HCT116 (cell line): Measurements from ENCODE around the gene EHD1. TPM values are rescaled to one million over a fixed set of nuclear protein-coding genes. Genes with fewer than 3 reads are reported as not detected.

Experiments used
- ATAC-seq: fragments of 200-7000 bp; cut with Tn5 transposase; 2 replicates; pipeline ENCODE4 v1.9.1; 2020; ENCODE audit warnings: mild to moderate bottlenecking, moderate library complexity
- BruUV-seq: library from RNA; stranded (reverse); fragments of 400-500 nt; replicated peaks from 2 replicates; lab custom pipeline; 2021; lab: Mats Ljungman, UMichigan
- CTCF ChIA-PET: fragments of 300-600 bp; sonication (Branson Sonifier 250); formaldehyde crosslinking; loops from one replicate; lab custom pipeline; 2021; ENCODE audit warnings: antibody characterized with exemption; lab: Charles Lee
- POLR2A ChIA-PET: fragments of 300-600, 350-600 bp; sonication (Branson Sonifier 250); formaldehyde crosslinking; loops from one replicate; lab custom pipeline; 2021; ENCODE audit warnings: antibody characterized with exemption; lab: Charles Lee
- RAD21 ChIA-PET, 2 experiments: fragments of 300-600 bp; sonication (Branson Sonifier 250); formaldehyde crosslinking; loops; one replicate each; lab custom pipeline; 2023; ENCODE audit warnings: low total read pairs in 2 of 2; ENCODE audit not compliant: uncharacterized antibody in 2 of 2, unreplicated experiment in 2 of 2, low non-redundant PET in 1 of 2; lab: Charles Lee
- DNase-seq: peaks from one replicate; pipeline ENCODE4 v3.0.0-alpha.2; 2010; ENCODE audit warnings: low read depth, low spot score
- H2AFZ ChIP-seq: fragments of 200-600 bp; shearing (Covaris generic), sonication (generic); 2 replicates; pipeline ENCODE4 v1.6.1; 2017; ENCODE audit warnings: low read depth, mixed run types, mixed read lengths, antibody characterized with exemption, low read length; ENCODE audit not compliant: poor library complexity, severe bottlenecking
- H3K27ac ChIP-seq: 2 replicates; pipeline ENCODE4 v1.5.1; 2012; ENCODE audit warnings: low read depth, low read length
- H3K27me3 ChIP-seq: fragments of 200-600 bp; sonication (generic); 2 replicates; pipeline ENCODE4 v1.6.1; 2016; ENCODE audit warnings: mixed run types, low read length, mixed read lengths; ENCODE audit not compliant: insufficient read depth
- H3K36me3 ChIP-seq, 2 experiments: fragments of 200-500 bp in 1 of 2; fragments of 200-600 bp in 1 of 2; sonication (Bioruptor generic) in 1 of 2; sonication (generic) in 1 of 2; 2 replicates each; pipeline versions ENCODE4 v1.5.1 to v1.6.1; 2014 to 2016; ENCODE audit warnings: low read length in 2 of 2, inconsistent platforms in 1 of 2, mixed read lengths in 1 of 2, mixed run types in 1 of 2; ENCODE audit not compliant: insufficient read depth in 2 of 2, control insufficient read depth in 1 of 2
- H3K4me1 ChIP-seq, 2 experiments: fragments of 200-600 bp in 1 of 2; sonication (generic) in 1 of 2; 2 replicates each; pipeline versions ENCODE4 v1.5.1 to v1.6.1; 2012 to 2017; ENCODE audit warnings: low read length in 2 of 2, inconsistent platforms in 1 of 2, mild to moderate bottlenecking in 1 of 2, mixed read lengths in 1 of 2, mixed run types in 1 of 2, moderate library complexity in 1 of 2; ENCODE audit not compliant: insufficient read depth in 2 of 2, control insufficient read depth in 1 of 2
- H3K4me2 ChIP-seq: fragments of 200-600 bp; sonication (generic); 2 replicates; pipeline ENCODE4 v1.6.1; 2017; ENCODE audit warnings: mixed run types, low read length, mixed read lengths
- H3K4me3 ChIP-seq, 2 experiments: fragments of 200-600 bp in 1 of 2; sonication (generic) in 1 of 2; replicated peaks in 1 of 2; 2 replicates each; pipeline ENCODE4 v1.5.1; 2011 to 2016; ENCODE audit warnings: low read length in 2 of 2, control low read depth in 1 of 2, low read depth in 1 of 2, mild to moderate bottlenecking in 1 of 2, mixed read lengths in 1 of 2, mixed run types in 1 of 2
- H3K79me2 ChIP-seq: fragments of 200-600 bp; sonication (generic); 2 replicates; pipeline ENCODE4 v1.6.1; 2017; ENCODE audit warnings: mild to moderate bottlenecking, mixed run types, low read length, moderate library complexity, mixed read lengths; ENCODE audit not compliant: insufficient read depth
- H3K9ac ChIP-seq: fragments of 200-600 bp; sonication (generic); 2 replicates; pipeline ENCODE4 v1.6.1; 2016; ENCODE audit warnings: low read length, mixed read lengths
- H3K9me2 ChIP-seq: fragments of 200-600 bp; sonication (generic), shearing (Covaris generic); 2 replicates; pipeline ENCODE4 v1.6.1; 2017; ENCODE audit warnings: mixed run types, mild to moderate bottlenecking, moderate library complexity; ENCODE audit not compliant: insufficient read depth
- H3K9me3 ChIP-seq, 2 experiments: fragments of 200-500 bp in 1 of 2; fragments of 200-600 bp in 1 of 2; sonication (Bioruptor generic) in 1 of 2; sonication (generic) in 1 of 2; 2 replicates each; pipeline ENCODE4 v1.6.1; 2014 to 2017; ENCODE audit warnings: low read length in 2 of 2, mixed read lengths in 2 of 2, inconsistent platforms in 1 of 2, low read depth in 1 of 2, mild to moderate bottlenecking in 1 of 2, mixed run types in 1 of 2, moderate library complexity in 1 of 2; ENCODE audit not compliant: control insufficient read depth in 1 of 2, insufficient read depth in 1 of 2
- H4K20me1 ChIP-seq: fragments of 200-600 bp; sonication (generic), shearing (Covaris generic); 2 replicates; pipeline ENCODE4 v1.6.1; 2017; ENCODE audit warnings: mixed run types, mild to moderate bottlenecking, moderate library complexity; ENCODE audit not compliant: insufficient read depth
- EGR1 ChIP-seq: IDR thresholded peaks from 2 replicates; pipeline ENCODE4 v1.6.1; 2012; ENCODE audit warnings: low read depth
- ELF1 ChIP-seq: IDR thresholded peaks from 2 replicates; pipeline ENCODE4 v1.6.1; 2012; ENCODE audit warnings: low read depth, borderline replicate concordance
- EZH2phosphoT487 ChIP-seq: fragments of 200-600 bp; IDR thresholded peaks from 2 replicates; pipeline ENCODE4 v1.6.1; 2018; ENCODE audit warnings: antibody characterized with exemption, borderline replicate concordance
- FOSL1 ChIP-seq: IDR thresholded peaks from 2 replicates; pipeline ENCODE4 v1.6.1; 2012; ENCODE audit warnings: low read depth
- JUND ChIP-seq: IDR thresholded peaks from 2 replicates; pipeline ENCODE4 v1.6.1; 2012
- RAD21 ChIP-seq: IDR thresholded peaks from 2 replicates; pipeline ENCODE4 v1.6.1; 2012; ENCODE audit warnings: low read depth, mild to moderate bottlenecking
- SIN3A ChIP-seq: IDR thresholded peaks from 2 replicates; pipeline ENCODE4 v1.6.1; 2012; ENCODE audit warnings: low read depth
- SP1 ChIP-seq: IDR thresholded peaks from 2 replicates; pipeline ENCODE4 v1.6.1; 2012; ENCODE audit warnings: low read depth
- SRF ChIP-seq: IDR thresholded peaks from 2 replicates; pipeline ENCODE4 v1.6.1; 2012; ENCODE audit warnings: low read depth
- intact Hi-C: fragments of 100-400 bp; cut with micrococcal nuclease; formaldehyde crosslinking; loops from 2 replicates; pipeline ENCODE4 v1.10.0; 2022
- total RNA-seq: library from RNA; stranded (reverse); gene quantifications from one replicate; pipeline ENCODE4 v1.2.1, GENCODE V29; 2021; ENCODE audit not compliant: unreplicated experiment
- TF ChIP-seq, protein P1 (sequence below): IDR thresholded peaks from 2 replicates; pipeline ENCODE4 v1.6.1; 2012; ENCODE audit warnings: low read depth
- TF ChIP-seq, protein P2 (sequence below): IDR thresholded peaks from 2 replicates; pipeline ENCODE4 v1.6.1; 2011; ENCODE audit warnings: mild to moderate bottlenecking, low read length, moderate library complexity; ENCODE audit not compliant: insufficient replicate concordance; ENCODE audit errors: extremely low read depth

Gene EHD1
- total RNA-seq, 1 experiment from 2014 or later: 48.1 TPM

DNA sequence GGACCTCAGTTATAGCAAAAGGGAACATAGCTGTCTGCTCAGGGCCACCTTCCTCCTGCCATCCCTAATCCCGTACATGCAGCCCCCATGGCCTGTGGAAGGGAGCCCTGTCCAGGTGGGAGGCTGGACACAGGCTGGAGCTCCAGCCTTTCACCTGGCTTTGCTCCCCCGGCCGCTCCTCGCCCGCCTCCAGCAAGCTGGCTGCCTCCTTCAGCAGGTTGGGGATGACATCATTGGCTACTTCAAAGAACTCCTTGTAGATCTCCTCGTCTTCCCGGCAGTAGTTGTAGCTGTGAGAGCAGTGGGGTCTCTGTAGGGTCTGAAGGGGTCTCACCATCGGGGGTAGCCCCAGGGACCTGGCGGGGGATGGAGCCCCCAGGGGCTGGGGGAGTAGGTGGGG, 72.9 kb downstream of the EHD1 start:
- Histone ChIP-seq H3K4me1 (peaks cover 23 to 34% of the 10 kb centered on the region in 2 experiments), H3K36me3 (peaks cover 5 to 10% of the 10 kb centered on the region in 2 experiments; a peak in 2 of 4 replicates), H4K20me1 (no peaks in the 10 kb centered on the region), H3K27me3 (no peaks in the 10 kb centered on the region), H2AFZ (no peak overlapping the region), H3K4me3 (no peak overlapping the region), H3K27ac (no peak overlapping the region; the same call in 1 of the 2 replicates), H3K9me2 (no peaks in the 10 kb centered on the region), H3K9ac (no peak overlapping the region), H3K79me2 (peaks cover 13% of the 10 kb centered on the region; the same call in 1 of the 2 replicates), H3K9me3 (no peaks in the 10 kb centered on the region), H3K4me2 (no peak overlapping the region)
- RAD21 ChIA-PET: no interaction called here
- ATAC-seq: no peak
- CTCF ChIA-PET: no interaction called here
- intact Hi-C loops: no loop called here
- no peak for TF ChIP-seq FOSL1
- no peak for TF ChIP-seq SRF
- TF ChIP-seq, protein P1, sequence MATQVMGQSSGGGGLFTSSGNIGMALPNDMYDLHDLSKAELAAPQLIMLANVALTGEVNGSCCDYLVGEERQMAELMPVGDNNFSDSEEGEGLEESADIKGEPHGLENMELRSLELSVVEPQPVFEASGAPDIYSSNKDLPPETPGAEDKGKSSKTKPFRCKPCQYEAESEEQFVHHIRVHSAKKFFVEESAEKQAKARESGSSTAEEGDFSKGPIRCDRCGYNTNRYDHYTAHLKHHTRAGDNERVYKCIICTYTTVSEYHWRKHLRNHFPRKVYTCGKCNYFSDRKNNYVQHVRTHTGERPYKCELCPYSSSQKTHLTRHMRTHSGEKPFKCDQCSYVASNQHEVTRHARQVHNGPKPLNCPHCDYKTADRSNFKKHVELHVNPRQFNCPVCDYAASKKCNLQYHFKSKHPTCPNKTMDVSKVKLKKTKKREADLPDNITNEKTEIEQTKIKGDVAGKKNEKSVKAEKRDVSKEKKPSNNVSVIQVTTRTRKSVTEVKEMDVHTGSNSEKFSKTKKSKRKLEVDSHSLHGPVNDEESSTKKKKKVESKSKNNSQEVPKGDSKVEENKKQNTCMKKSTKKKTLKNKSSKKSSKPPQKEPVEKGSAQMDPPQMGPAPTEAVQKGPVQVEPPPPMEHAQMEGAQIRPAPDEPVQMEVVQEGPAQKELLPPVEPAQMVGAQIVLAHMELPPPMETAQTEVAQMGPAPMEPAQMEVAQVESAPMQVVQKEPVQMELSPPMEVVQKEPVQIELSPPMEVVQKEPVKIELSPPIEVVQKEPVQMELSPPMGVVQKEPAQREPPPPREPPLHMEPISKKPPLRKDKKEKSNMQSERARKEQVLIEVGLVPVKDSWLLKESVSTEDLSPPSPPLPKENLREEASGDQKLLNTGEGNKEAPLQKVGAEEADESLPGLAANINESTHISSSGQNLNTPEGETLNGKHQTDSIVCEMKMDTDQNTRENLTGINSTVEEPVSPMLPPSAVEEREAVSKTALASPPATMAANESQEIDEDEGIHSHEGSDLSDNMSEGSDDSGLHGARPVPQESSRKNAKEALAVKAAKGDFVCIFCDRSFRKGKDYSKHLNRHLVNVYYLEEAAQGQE: no peak
- TF ChIP-seq EZH2phosphoT487: no peak
- TF ChIP-seq ELF1: no peak
- TF ChIP-seq RAD21: no peak
- no peak for TF ChIP-seq SIN3A
- TF ChIP-seq EGR1: no peak
- TF ChIP-seq, protein P2, sequence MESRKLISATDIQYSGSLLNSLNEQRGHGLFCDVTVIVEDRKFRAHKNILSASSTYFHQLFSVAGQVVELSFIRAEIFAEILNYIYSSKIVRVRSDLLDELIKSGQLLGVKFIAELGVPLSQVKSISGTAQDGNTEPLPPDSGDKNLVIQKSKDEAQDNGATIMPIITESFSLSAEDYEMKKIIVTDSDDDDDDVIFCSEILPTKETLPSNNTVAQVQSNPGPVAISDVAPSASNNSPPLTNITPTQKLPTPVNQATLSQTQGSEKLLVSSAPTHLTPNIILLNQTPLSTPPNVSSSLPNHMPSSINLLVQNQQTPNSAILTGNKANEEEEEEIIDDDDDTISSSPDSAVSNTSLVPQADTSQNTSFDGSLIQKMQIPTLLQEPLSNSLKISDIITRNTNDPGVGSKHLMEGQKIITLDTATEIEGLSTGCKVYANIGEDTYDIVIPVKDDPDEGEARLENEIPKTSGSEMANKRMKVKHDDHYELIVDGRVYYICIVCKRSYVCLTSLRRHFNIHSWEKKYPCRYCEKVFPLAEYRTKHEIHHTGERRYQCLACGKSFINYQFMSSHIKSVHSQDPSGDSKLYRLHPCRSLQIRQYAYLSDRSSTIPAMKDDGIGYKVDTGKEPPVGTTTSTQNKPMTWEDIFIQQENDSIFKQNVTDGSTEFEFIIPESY: no peak
- TF ChIP-seq JUND: no peak
- TF ChIP-seq SP1: no peak
- no peak for DNase-seq
- BruUV-seq: no TSS peak
- POLR2A ChIA-PET: no interaction called here
